ENCODE results near the gene SYNDIG1. TPM values are rescaled to one million over a fixed set of nuclear protein-coding genes. Genes with fewer than 3 reads are reported as not detected.

The SYNDIG1 gene
- total RNA-seq, 1 experiment from 2014 or later: 5.4 TPM

DNA sequence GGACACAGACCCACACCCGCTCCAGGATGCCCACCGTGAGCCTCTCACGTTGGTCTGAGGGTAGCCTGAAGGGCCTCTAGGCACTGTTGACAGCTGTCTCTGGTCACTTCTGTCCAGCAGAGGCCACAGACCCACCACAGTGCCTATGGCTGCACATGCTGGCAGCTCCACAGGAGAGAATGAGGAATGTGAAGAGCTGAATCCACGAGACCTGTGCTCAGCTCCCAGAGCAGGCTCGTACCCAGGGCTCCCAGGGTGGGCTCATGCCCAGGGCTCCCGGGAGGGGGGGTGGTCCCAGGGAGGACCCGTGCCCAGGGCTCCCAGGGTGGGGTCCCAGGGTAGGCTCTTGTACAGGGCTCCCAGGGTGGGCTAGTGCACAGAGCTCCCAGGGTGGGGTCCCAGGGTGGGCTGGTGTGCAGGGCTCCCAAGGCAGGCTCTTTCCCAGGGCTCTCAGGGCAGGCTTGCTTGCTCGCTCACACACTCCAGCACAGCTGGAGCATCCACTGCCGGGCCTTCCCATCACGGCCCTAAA lies 201.0 kb downstream of the SYNDIG1 start:
- Histone ChIP-seq H3K23me2 (ENCODE audit: insufficient read length, low read depth, low read length, poor library complexity, severe bottlenecking) (no peaks in the 10 kb centered on the region), H3K4me1 (ENCODE audit: insufficient read depth, low read length) (no peaks in the 10 kb centered on the region), H3K79me1 (ENCODE audit: insufficient read depth, low read depth, low read length, poor library complexity, severe bottlenecking) (no peaks in the 10 kb centered on the region), H3K27me3 (ENCODE audit: insufficient read depth, low read length) (no peaks in the 10 kb centered on the region), H3K18ac (ENCODE audit: insufficient read length, low read depth, low read length) (no peak overlapping the region), H4K8ac (replicated peaks; ENCODE audit: insufficient read length, low read depth, low read length) (no peak overlapping the region), H3K9ac (ENCODE audit: extremely low read depth, insufficient read length, low read length) (no peak overlapping the region), H2AK5ac (ENCODE audit: insufficient read length, low read length) (no peak overlapping the region), H2BK12ac (ENCODE audit: insufficient read length, low read depth, low read length) (no peak overlapping the region), H2AFZ (ENCODE audit: low read length) (no peak overlapping the region), H3K4ac (ENCODE audit: low read depth, low read length) (no peak overlapping the region), H2BK5ac (ENCODE audit: insufficient read length, low read length) (no peak overlapping the region), H3K4me2 (ENCODE audit: insufficient read depth, insufficient read length, low read length) (no peak overlapping the region), H3K79me2 (ENCODE audit: insufficient read depth, low read length) (no peaks in the 10 kb centered on the region), H3K56ac (ENCODE audit: insufficient read length, low read depth, low read length) (no peak overlapping the region), H3K27ac (ENCODE audit: insufficient read length, low read depth, low read length) (no peak overlapping the region), H3K14ac (ENCODE audit: insufficient read depth, low read length) (no peak overlapping the region), H3K23ac (ENCODE audit: insufficient read length, low read depth, low read length) (no peak overlapping the region), H3K9me3 (ENCODE audit: control insufficient read depth, low read depth, low read length) (no peaks in the 10 kb centered on the region), H2BK15ac (ENCODE audit: low read depth, low read length) (no peak overlapping the region), H2BK120ac (ENCODE audit: low read depth, low read length, poor library complexity, severe bottlenecking) (no peak overlapping the region), H2BK20ac (ENCODE audit: low read depth, low read length, poor library complexity, severe bottlenecking) (no peak overlapping the region), H4K91ac (ENCODE audit: insufficient read length, low read depth, low read length) (no peak overlapping the region), H4K5ac (ENCODE audit: insufficient read length, low read depth, low read length) (no peak overlapping the region), H3T11ph (ENCODE audit: low read length) (no peak overlapping the region), H4K20me1 (ENCODE audit: control insufficient read depth, insufficient read depth, insufficient read length) (no peaks in the 10 kb centered on the region)
- Mint-ChIP-seq H3K27me3 (ENCODE audit: low read depth) (no peaks in the 10 kb centered on the region; the same call in none of the 2 replicates), H3K9me3 (no peaks in the 10 kb centered on the region), H3K36me3 (ENCODE audit: insufficient read depth in 1 of 3, low read depth in 3 of 3) (no peaks in the 10 kb centered on the region), H3K4me1 (peaks cover 2 to 8% of the 10 kb centered on the region in 2 experiments; a peak in 2 of 4 replicates), H3K4me3 (no peak overlapping the region), H3K27ac (no peak overlapping the region)
- no CpG with 5 or more reads among the region's 10 CpGs for WGBS (ENCODE audit: extremely low coverage, insufficient read length, low lambda C conversion rate)
- no peak for TF ChIP-seq CTCF (conservative IDR thresholded peaks at IDR 0.05)
- no peak for DNase-seq
